HG02610 (cell line): ENCODE data around the gene APEH.
"Not testable (repeated sequence)": the region's sequence is repeated elsewhere in the genome, so short reads cannot be mapped to it uniquely, and the experiment has no call there.

ENCODE experiments used
- ATAC-seq: cut with Tn5 transposase; IDR thresholded peaks from one replicate; pipeline ENCODE4 v1.9.1; 2021; ENCODE audit warnings: mild to moderate bottlenecking, moderate library complexity; ENCODE audit not compliant: unreplicated experiment

APEH gene

GRCh38 chr3:49667701-49668413, 6.3 kb upstream of the APEH start:
- no peak for ATAC-seq

GRCh38 chr3:49668414-49668797, 5.7 kb upstream of the APEH start:
- no peak for ATAC-seq

- ATAC-seq: no peak
Measured at GRCh38 chr3:49668861-49669260, 5.3 kb upstream of the APEH start.

GRCh38 chr3:49669352-49669751, 4.8 kb upstream of the APEH start:
- no peak for ATAC-seq

GRCh38 chr3:49670940-49671290, 3.2 kb upstream of the APEH start:
- no peak for ATAC-seq

- ATAC-seq: no peak
Measured at GRCh38 chr3:49671291-49672288, 2.6 kb upstream of the APEH start.

GRCh38 chr3:49673121-49673714, 933 bp upstream of the APEH start:
- ATAC-seq: no peak

GRCh38 chr3:49674497-49674983, 389 bp downstream of the APEH start:
- ATAC-seq: peak; percentile 16

- ATAC-seq: no peak
Measured at GRCh38 chr3:49675912-49676311, 1.8 kb downstream of the APEH start.

GRCh38 chr3:49680493-49681231, 6.5 kb downstream of the APEH start:
- ATAC-seq: no peak

- no peak for ATAC-seq
Measured at GRCh38 chr3:49681232-49681522, 7.0 kb downstream of the APEH start.

GRCh38 chr3:49681543-49681942, 7.4 kb downstream of the APEH start:
- no peak for ATAC-seq

- no peak for ATAC-seq
Measured at GRCh38 chr3:49683162-49683561, 9.0 kb downstream of the APEH start.

- ATAC-seq: not testable (repeated sequence)
Measured at GRCh38 chr3:49684453-49684852, 10.3 kb downstream of the APEH start.

GRCh38 chr3:49685103-49685502, 11.0 kb downstream of the APEH start:
- ATAC-seq: not testable (repeated sequence)

- ATAC-seq: not testable (repeated sequence)
Measured at GRCh38 chr3:49685846-49686245, 11.7 kb downstream of the APEH start.

- ATAC-seq: not testable (repeated sequence)
Measured at GRCh38 chr3:49686346-49686745, 12.2 kb downstream of the APEH start.

GRCh38 chr3:49686769-49687423, 12.7 kb downstream of the APEH start:
- not testable (repeated sequence) for ATAC-seq

- ATAC-seq: not testable (repeated sequence)
Measured at GRCh38 chr3:49687424-49687795, 13.3 kb downstream of the APEH start.

GRCh38 chr3:49688338-49689045, 14.3 kb downstream of the APEH start:
- peak; percentile 5 for ATAC-seq
